Loucy (cell line): ENCODE results near the gene GBGT1.

Experiments used
- H2AFZ ChIP-seq: fragments of 200-600 bp; sonication (generic); 2 replicates; pipeline ENCODE4 v1.6.0; 2016; ENCODE audit warnings: antibody characterized with exemption, mild to moderate bottlenecking, low read length, moderate library complexity
- H3F3A ChIP-seq: fragments of 200-600 bp; 2 replicates; pipeline ENCODE4 v1.6.0; 2016; ENCODE audit warnings: antibody characterized with exemption, low read depth, mild to moderate bottlenecking
- H3K27me3 ChIP-seq: fragments of 200-600 bp; sonication (generic); 2 replicates; pipeline ENCODE4 v1.6.1; 2014; ENCODE audit warnings: low read length, mild to moderate bottlenecking; ENCODE audit not compliant: insufficient read depth, poor library complexity, severe bottlenecking
- H3K36me3 ChIP-seq: fragments of 200-600 bp; sonication (generic); 2 replicates; pipeline ENCODE4 v1.6.1; 2016; ENCODE audit warnings: low read length; ENCODE audit not compliant: insufficient read depth
- H3K4me1 ChIP-seq: fragments of 200-600 bp; sonication (generic); 2 replicates; pipeline ENCODE4 v1.5.1; 2014; ENCODE audit warnings: low read length, mild to moderate bottlenecking; ENCODE audit not compliant: insufficient read depth, poor library complexity, severe bottlenecking
- H3K4me2 ChIP-seq: fragments of 200-600 bp; sonication (generic); 2 replicates; pipeline ENCODE4 v1.6.0; 2014; ENCODE audit warnings: antibody characterized with exemption, low read length, low read depth, mild to moderate bottlenecking; ENCODE audit not compliant: poor library complexity, severe bottlenecking
- H3K4me3 ChIP-seq: fragments of 200-600 bp; sonication (generic); 2 replicates; pipeline ENCODE4 v1.5.1; 2014; ENCODE audit warnings: low read length, mild to moderate bottlenecking, mixed read lengths; ENCODE audit not compliant: poor library complexity, severe bottlenecking
- H3K79me2 ChIP-seq: fragments of 200-600 bp; sonication (generic); 2 replicates; pipeline ENCODE4 v1.6.1; 2014; ENCODE audit warnings: low read length; ENCODE audit not compliant: insufficient read depth
- H3K9ac ChIP-seq: fragments of 200-600 bp; sonication (generic); 2 replicates; pipeline ENCODE4 v1.6.0; 2014; ENCODE audit warnings: mild to moderate bottlenecking, low read depth, low read length, moderate library complexity; ENCODE audit not compliant: poor library complexity, severe bottlenecking
- H3K9me2 ChIP-seq: fragments of 200-600 bp; sonication (generic); replicated peaks from 2 replicates; pipeline ENCODE4 v1.6.1; 2016; ENCODE audit warnings: low read depth, low read length, mixed read lengths
- H3K9me3 ChIP-seq: fragments of 200-600 bp; sonication (generic); 2 replicates; pipeline ENCODE4 v1.6.1; 2014; ENCODE audit warnings: mild to moderate bottlenecking, antibody characterized with exemption, low read length, low read depth; ENCODE audit not compliant: insufficient read depth
- H4K20me1 ChIP-seq: fragments of 200-600 bp; sonication (generic); 2 replicates; pipeline ENCODE4 v1.6.0; 2014; ENCODE audit warnings: antibody characterized with exemption, low read length, mild to moderate bottlenecking; ENCODE audit not compliant: insufficient read depth, poor library complexity, severe bottlenecking
- EZH2phosphoT487 ChIP-seq: fragments of 200-600 bp; IDR thresholded peaks from 2 replicates; pipeline ENCODE4 v1.6.1; 2018; ENCODE audit warnings: antibody characterized with exemption, mild to moderate bottlenecking, moderate library complexity, borderline replicate concordance
- TF ChIP-seq, protein P1 (sequence below): fragments of 200-600 bp; sonication (generic); conservative IDR thresholded peaks from 2 replicates; pipeline ENCODE4 v1.5.1; 2014; ENCODE audit warnings: mild to moderate bottlenecking, antibody characterized with exemption, low read length

Gene GBGT1

DNA sequence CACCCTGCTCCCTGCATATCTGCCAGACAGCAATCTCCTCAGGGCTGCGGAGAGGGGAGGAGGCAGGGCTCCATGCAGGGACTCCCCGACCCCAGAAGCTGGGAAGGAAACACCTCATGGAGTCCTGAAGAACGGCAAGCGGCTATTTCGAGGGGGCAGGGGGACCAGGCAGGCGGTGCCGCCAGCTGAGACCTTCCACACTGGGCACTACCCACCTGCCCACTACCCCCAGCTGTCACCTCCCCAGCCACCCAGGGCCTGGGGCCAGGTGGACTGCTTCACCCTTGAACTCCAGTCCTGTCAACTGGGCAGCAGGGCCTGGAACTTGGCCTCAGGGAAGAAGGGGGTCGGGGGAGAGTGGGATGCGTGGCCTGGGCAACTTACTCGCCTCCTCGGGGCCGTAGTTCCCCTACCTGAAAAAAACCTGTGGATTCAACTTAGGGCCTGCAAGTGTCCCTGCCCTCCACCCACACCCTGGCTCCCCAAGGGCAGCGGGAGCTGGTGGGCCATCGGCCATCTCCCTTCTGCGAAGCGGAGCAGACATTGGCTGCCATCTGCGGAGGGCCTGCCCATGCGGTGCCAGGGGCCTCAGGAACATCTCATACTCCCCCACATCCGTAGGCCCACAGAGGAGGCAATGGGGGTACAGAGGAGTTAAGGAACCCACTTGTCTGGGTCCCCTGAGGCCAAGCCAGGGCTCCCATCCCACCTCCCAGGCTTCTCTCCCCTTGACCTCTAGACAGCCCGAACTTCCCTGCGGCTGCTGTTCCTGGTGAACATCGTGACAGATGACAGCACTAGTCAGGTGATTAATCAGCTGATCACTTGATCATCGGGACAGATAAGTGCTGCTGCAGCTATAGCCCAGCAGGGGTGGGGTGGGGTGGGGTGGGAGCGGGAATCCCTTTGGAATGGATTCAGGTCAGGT, 24.2 kb downstream of the GBGT1 start:
- Histone ChIP-seq H3K9ac (no peak overlapping the region), H3K9me3 (no peaks in the 10 kb centered on the region), H2AFZ (no peak overlapping the region), H4K20me1 (peaks cover 81% of the 10 kb centered on the region), H3K4me2 (no peak overlapping the region), H3K79me2 (peaks cover 96% of the 10 kb centered on the region), H3K4me3 (no peak overlapping the region), H3K4me1 (peaks cover 36% of the 10 kb centered on the region), H3K27me3 (no peaks in the 10 kb centered on the region), H3K36me3 (no peaks in the 10 kb centered on the region; the same call in 1 of the 2 replicates), H3K9me2 (no peaks in the 10 kb centered on the region), H3F3A (0 out of 2 replicates have a peak, but pooled peaks cover 2% of the 10 kb centered on the region)
- no peak for TF ChIP-seq EZH2phosphoT487
- TF ChIP-seq, protein P1, sequence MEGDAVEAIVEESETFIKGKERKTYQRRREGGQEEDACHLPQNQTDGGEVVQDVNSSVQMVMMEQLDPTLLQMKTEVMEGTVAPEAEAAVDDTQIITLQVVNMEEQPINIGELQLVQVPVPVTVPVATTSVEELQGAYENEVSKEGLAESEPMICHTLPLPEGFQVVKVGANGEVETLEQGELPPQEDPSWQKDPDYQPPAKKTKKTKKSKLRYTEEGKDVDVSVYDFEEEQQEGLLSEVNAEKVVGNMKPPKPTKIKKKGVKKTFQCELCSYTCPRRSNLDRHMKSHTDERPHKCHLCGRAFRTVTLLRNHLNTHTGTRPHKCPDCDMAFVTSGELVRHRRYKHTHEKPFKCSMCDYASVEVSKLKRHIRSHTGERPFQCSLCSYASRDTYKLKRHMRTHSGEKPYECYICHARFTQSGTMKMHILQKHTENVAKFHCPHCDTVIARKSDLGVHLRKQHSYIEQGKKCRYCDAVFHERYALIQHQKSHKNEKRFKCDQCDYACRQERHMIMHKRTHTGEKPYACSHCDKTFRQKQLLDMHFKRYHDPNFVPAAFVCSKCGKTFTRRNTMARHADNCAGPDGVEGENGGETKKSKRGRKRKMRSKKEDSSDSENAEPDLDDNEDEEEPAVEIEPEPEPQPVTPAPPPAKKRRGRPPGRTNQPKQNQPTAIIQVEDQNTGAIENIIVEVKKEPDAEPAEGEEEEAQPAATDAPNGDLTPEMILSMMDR, result no peak

DNA sequence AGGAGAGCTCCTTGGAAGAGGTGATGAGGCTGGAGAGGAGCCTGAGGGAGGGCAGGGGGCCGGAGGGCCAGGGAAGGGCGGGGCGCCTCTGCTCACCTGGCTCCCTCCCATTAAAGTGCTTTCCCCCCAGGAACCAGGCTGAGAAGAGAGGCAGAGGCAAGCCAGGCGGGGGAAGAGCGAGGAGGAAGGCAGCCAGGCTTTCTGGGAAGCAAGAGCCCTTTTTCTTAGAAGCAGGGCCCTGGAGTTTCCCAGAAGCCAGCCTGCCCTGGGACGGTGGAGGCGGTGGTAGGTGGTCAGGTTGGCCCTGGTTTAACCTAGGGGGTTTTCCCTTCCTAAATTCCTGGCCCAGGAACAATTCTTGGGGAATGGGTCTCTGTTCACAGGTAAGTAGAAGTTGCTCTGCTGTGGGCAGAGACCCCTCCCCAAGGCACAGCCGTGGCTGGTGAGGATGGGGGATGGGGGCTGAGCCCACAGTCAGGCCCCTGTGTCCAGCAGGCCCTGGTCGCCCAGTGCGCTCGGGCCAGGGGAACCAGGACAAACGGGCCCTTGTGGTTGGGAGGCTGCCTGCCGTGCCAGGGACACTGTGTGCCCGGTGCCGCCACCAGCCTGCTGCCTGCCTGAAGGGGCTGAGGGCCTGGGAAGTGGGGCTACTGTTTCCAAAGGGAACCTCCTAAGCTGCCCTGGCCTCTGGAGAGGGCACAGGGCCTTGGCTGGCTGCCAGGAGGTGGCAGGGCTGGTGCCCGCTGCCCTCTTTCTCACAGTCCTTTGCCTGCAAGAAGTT, 26.1 kb downstream of the GBGT1 start:
- Histone ChIP-seq H3K79me2 (peaks cover 99% of the 10 kb centered on the region), H3K4me1 (peaks cover 36% of the 10 kb centered on the region)

DNA sequence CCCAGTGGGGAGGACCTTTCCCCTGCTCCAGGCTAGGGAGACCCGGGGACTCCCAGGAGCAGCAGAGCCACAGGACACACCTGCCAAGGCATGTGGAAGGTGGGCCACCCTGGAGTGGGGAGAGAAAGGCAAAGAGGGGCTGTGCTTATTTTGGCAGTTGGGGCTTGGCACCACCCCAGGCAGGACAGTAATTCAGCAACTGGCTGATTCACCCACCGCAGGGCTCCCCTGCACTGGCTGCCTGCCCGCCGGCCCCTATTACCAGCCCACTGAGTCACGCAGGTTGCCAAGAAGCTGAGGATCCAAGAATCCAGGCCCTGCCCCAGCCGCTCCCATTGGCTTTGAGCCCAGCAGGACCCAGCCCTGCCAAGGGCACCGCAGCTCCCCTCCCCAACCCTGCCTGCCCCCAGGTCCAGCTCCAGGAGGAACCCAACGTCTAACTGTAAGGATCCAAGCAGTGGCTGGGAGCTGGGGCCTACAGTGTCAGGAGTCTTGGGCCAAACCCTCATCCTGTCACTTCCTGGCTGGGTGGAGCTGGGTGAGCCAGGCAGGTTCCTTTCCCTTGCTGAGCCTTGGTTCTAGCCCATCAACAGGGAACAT, 28.5 kb downstream of the GBGT1 start:
- Histone ChIP-seq H3K9ac (no peak overlapping the region), H2AFZ (no peak overlapping the region), H3F3A (no peaks in the 10 kb centered on the region), H3K79me2 (peaks cover 97% of the 10 kb centered on the region), H3K9me2 (no peaks in the 10 kb centered on the region), H3K4me2 (no peak overlapping the region), H3K27me3 (no peaks in the 10 kb centered on the region), H4K20me1 (peaks cover 82% of the 10 kb centered on the region), H3K36me3 (no peaks in the 10 kb centered on the region; the same call in 1 of the 2 replicates), H3K4me1 (peaks cover 30% of the 10 kb centered on the region), H3K9me3 (no peaks in the 10 kb centered on the region), H3K4me3 (no peak overlapping the region)
- no peak for TF ChIP-seq EZH2phosphoT487
- TF ChIP-seq, protein P1, result no peak

More for the DNA sequence above, 26.1 kb downstream of the GBGT1 start:
- H3F3A ChIP-seq, result no peaks in the 10 kb centered on the region
- no peak overlapping the region for H2AFZ ChIP-seq
- H3K4me2 ChIP-seq, result no peak overlapping the region
- H3K9me2 ChIP-seq, result no peaks in the 10 kb centered on the region
- H3K9me3 ChIP-seq, result no peaks in the 10 kb centered on the region
- H3K36me3 ChIP-seq, result no peaks in the 10 kb centered on the region; the same call in 1 of the 2 replicates
- H4K20me1 ChIP-seq, result peaks cover 86% of the 10 kb centered on the region
- TF ChIP-seq, protein P1, result no peak
- no peak for TF ChIP-seq EZH2phosphoT487
- no peaks in the 10 kb centered on the region for H3K27me3 ChIP-seq
- H3K4me3 ChIP-seq, result no peak overlapping the region
- no peak overlapping the region for H3K9ac ChIP-seq
